Measurements from ENCODE around the gene COL4A1.

The COL4A1 gene

GRCh38 chr13:110306960-110307766 lies at the start of gene COL4A1, which contains the start of gene COL4A2:
Gene COL4A1, minus strand, starts transcription at chr13:110307157. Its CDS starts 130 bp downstream, at chr13:110307027.
Gene COL4A2, plus strand, starts transcription at chr13:110307284. Its CDS starts 620 bp downstream, at chr13:110307904.
- no peak for FAIRE-seq

- no peak for FAIRE-seq
Observed at GRCh38 chr13:110356362-110356761, 49.4 kb upstream of the COL4A1 start.

- no peak for FAIRE-seq
Observed at GRCh38 chr13:110354715-110355473, 47.9 kb upstream of the COL4A1 start.

- no peak for FAIRE-seq
Observed at GRCh38 chr13:110354123-110354627, 47.2 kb upstream of the COL4A1 start.

GRCh38 chr13:110353339-110353977 lies 46.5 kb upstream of the COL4A1 start:
- FAIRE-seq = no peak

GRCh38 chr13:110352735-110353134 lies 45.8 kb upstream of the COL4A1 start:
- no peak for FAIRE-seq

- FAIRE-seq = no peak
Observed at GRCh38 chr13:110351636-110352420, 44.9 kb upstream of the COL4A1 start.

- FAIRE-seq = no peak
Observed at GRCh38 chr13:110350509-110350908, 43.6 kb upstream of the COL4A1 start.

GRCh38 chr13:110350049-110350448 lies 43.1 kb upstream of the COL4A1 start:
- no peak for FAIRE-seq

GRCh38 chr13:110349239-110349638 lies 42.3 kb upstream of the COL4A1 start:
- FAIRE-seq = no peak

- FAIRE-seq = no peak
Observed at GRCh38 chr13:110348309-110349105, 41.5 kb upstream of the COL4A1 start.

- no peak for FAIRE-seq
Observed at GRCh38 chr13:110347535-110348308, 40.8 kb upstream of the COL4A1 start.

GRCh38 chr13:110347088-110347487 lies 40.1 kb upstream of the COL4A1 start:
- FAIRE-seq = no peak

- no peak for FAIRE-seq
Observed at GRCh38 chr13:110346661-110347067, 39.7 kb upstream of the COL4A1 start.

- no peak for FAIRE-seq
Observed at GRCh38 chr13:110345701-110346100, 38.7 kb upstream of the COL4A1 start.

- FAIRE-seq = no peak
Observed at GRCh38 chr13:110345266-110345665, 38.3 kb upstream of the COL4A1 start.

GRCh38 chr13:110344320-110344719 lies 37.4 kb upstream of the COL4A1 start:
- no peak for FAIRE-seq

- FAIRE-seq = no peak
Observed at GRCh38 chr13:110343241-110343865, 36.4 kb upstream of the COL4A1 start.

- no peak for FAIRE-seq
Observed at GRCh38 chr13:110342474-110342873, 35.5 kb upstream of the COL4A1 start.

Data from TTC549 (cell line).